ENCODE data around the gene BMP6. TPM values are rescaled to one million over a fixed set of nuclear protein-coding genes. Genes with fewer than 3 reads are reported as not detected.

Gene BMP6
- total RNA-seq, result 2.1 TPM

DNA sequence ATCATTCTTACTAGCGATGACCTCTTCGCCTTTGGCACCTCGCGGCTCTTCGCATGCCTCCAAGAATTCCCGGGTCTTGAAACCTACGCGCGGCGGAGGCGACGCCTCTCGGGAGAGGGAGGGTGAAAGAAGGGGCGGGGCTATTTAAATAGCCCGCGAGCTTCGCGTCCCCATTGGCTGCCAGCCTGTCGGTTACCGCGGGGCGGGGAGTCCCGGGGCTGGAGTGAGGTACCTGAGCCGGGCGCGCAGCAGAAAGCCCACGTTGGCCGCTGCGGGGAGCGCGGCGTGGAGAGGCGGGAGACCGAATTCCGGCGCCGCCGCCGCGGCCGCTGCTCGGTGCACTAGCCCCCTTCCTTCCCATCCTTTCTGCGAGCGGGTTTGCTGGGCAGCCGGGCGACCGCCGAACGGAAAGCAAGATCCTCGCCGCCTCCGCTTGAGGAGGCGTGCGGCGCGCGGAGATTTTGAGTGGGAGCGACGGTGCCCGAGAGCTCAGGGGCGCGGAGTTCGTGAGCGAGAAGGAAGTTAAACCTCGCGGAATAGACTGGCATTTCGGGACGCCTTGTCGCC, at the start of gene BMP6:
BMP6 (plus strand) TSS at position 251 of the 567 bp plus-strand sequence. CDS start 857 bp downstream, outside the sequence.
- Histone ChIP-seq H3K27ac (ENCODE audit: low read depth, low read length) (no peak within 1 kb of the TSS), H3K27me3 (ENCODE audit: control insufficient read depth in 3 of 3, insufficient read depth in 3 of 3, low read length in 3 of 3) (peaks cover 37 to 52% (median 47%) of the 10 kb centered on the region in 3 donors), H3K4me1 (ENCODE audit: control insufficient read depth in 3 of 3, insufficient read depth in 3 of 3, low read length in 3 of 3) (peaks cover 26 to 37% (median 31%) of the 10 kb centered on the region in 3 donors), H3K36me3 (ENCODE audit: control insufficient read depth in 3 of 3, insufficient read depth in 3 of 3, low read length in 3 of 3) (no peaks in the 10 kb centered on the region), H3K4me3 (ENCODE audit: low read length in 3 of 3) (peak within 1 kb of the TSS; percentile 68 to 72 (median 70)), H3K9ac (ENCODE audit: low read depth in 1 of 3, low read length in 3 of 3) (peak within 1 kb of the TSS in 2 of 3 donors; percentile 51 to 64), H3K9me3 (ENCODE audit: control insufficient read depth in 3 of 3, low read length in 3 of 3) (no peaks in the 10 kb centered on the region)

DNA sequence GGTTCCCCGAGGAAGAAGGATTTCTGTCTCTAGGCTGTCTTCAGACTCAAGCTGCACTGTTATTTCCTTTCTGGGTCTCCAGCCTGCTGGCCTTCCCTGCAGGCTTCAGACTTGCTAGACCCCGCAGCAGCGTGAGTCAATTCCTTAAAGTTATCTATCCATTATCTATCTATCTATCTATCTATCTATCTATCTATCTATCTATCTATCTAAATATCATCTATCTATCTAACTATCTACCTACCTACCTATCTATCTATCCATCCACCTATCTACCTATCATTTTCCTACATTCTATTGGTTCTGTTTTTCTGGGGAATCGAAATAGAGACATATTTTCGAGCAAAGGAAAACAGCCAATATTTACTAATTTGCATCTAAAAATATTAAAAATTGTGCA, 48.7 kb upstream of the BMP6 start:
- no peak overlapping the region for H3K4me3 ChIP-seq (ENCODE audit: low read length in 3 of 3)
- no peak overlapping the region for H3K27ac ChIP-seq (ENCODE audit: low read depth, low read length)
- H3K27me3 ChIP-seq (ENCODE audit: control insufficient read depth in 3 of 3, insufficient read depth in 3 of 3, low read length in 3 of 3), result peaks cover 9 to 15% (median 12%) of the 10 kb centered on the region in 3 donors
- H3K9me3 ChIP-seq (ENCODE audit: control insufficient read depth in 3 of 3, low read length in 3 of 3), result no peaks in the 10 kb centered on the region
- H3K4me1 ChIP-seq (ENCODE audit: control insufficient read depth in 3 of 3, insufficient read depth in 3 of 3, low read length in 3 of 3), result peaks cover 3 to 9% (median 3%) of the 10 kb centered on the region in 3 donors
- no peaks in the 10 kb centered on the region for H3K36me3 ChIP-seq (ENCODE audit: control insufficient read depth in 3 of 3, insufficient read depth in 3 of 3, low read length in 3 of 3)
- H3K9ac ChIP-seq (ENCODE audit: low read depth in 1 of 3, low read length in 3 of 3), result no peak overlapping the region

DNA sequence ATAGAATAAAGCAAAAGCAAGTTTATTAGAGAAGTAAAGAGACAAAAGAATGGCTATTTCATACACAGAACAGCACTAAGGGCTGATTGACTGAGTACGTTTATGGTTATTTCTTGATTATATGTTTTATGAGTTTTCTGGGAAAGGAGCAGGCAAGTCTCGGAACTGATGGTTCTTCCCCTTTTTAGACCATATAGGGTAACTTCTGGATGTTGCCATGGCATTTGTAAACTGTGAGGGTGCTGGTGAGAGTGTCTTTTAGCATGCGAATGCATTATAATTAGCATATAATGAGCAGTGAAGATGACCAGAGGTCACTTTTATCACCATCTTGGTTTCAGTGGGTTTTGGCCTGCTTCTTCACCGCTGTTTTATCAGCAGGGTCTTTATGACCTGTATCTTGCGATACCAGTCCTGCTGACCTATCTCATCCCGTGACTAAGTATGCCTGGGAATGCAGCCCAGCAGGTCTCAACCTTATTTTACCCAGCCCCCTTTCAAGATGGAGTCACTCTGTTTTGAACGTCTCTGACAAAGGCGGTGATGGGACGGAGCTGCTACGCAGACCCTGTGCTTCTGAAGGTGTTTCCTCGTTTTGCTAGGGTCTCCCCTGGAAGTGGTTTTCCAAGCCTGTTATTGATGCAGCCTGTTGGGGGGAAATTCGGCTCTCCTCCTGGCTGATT, 45.4 kb upstream of the BMP6 start:
- H3K27me3 ChIP-seq (ENCODE audit: control insufficient read depth in 3 of 3, insufficient read depth in 3 of 3, low read length in 3 of 3), result peaks cover 0 to 5% (median 4%) of the 10 kb centered on the region in 3 donors
- H3K4me3 ChIP-seq (ENCODE audit: low read length in 3 of 3), result no peak overlapping the region
- H3K9me3 ChIP-seq (ENCODE audit: control insufficient read depth in 3 of 3, low read length in 3 of 3), result no peaks in the 10 kb centered on the region
- no peak overlapping the region for H3K27ac ChIP-seq (ENCODE audit: low read depth, low read length)
- H3K9ac ChIP-seq (ENCODE audit: low read depth in 1 of 3, low read length in 3 of 3), result no peak overlapping the region
- no peaks in the 10 kb centered on the region for H3K36me3 ChIP-seq (ENCODE audit: control insufficient read depth in 3 of 3, insufficient read depth in 3 of 3, low read length in 3 of 3)
- H3K4me1 ChIP-seq (ENCODE audit: control insufficient read depth in 3 of 3, insufficient read depth in 3 of 3, low read length in 3 of 3), result no peaks in the 10 kb centered on the region

DNA sequence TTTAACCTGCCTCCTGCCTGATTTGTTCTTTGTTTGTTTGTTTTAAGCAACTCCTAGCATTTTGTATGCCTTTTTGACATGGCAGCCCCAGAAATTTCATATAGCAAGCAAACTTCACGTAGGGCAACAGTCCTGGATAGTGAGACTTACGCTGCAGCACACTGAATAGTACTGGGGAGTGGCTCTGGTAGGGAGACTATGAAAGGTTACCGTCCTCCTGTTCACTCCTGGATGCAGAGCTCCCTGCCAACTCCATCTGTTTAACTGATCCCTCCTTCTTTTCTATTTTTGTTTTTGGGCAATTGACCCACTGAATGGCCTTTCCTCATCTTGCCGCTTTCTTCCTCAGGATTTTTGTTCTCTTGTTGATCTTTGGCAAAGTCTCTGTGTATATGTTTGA, 44.5 kb upstream of the BMP6 start:
- no peaks in the 10 kb centered on the region for H3K9me3 ChIP-seq (ENCODE audit: control insufficient read depth in 3 of 3, low read length in 3 of 3)

DNA sequence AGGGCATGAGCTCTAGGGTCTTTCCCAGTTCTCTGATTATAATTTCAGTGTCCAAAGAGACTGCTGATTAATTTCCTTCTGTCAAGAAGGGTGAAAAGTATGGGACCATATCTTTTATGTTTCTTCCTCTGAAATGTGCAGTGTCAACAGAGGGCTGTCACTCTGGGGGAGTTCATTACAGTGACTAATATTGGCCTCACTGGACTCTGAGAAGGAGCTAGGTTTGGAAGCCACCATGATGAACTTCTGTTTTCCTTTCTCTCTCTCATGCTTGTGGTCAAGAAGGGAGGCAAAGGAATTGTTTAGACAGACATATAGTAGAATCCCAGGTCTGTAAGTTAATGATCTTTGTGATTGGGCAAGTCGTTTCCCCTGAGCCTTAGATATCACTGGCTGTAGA, 41.8 kb upstream of the BMP6 start:
- no peak overlapping the region for H3K27ac ChIP-seq (ENCODE audit: low read depth, low read length)
- H3K27me3 ChIP-seq (ENCODE audit: control insufficient read depth in 3 of 3, insufficient read depth in 3 of 3, low read length in 3 of 3), result peaks cover 0 to 5% (median 4%) of the 10 kb centered on the region in 3 donors

More for the DNA sequence above, 44.5 kb upstream of the BMP6 start:
- Histone ChIP-seq H3K27me3 (ENCODE audit: control insufficient read depth in 3 of 3, insufficient read depth in 3 of 3, low read length in 3 of 3) (peaks cover 0 to 5% (median 4%) of the 10 kb centered on the region in 3 donors), H3K36me3 (ENCODE audit: control insufficient read depth in 3 of 3, insufficient read depth in 3 of 3, low read length in 3 of 3) (no peaks in the 10 kb centered on the region), H3K27ac (ENCODE audit: low read depth, low read length) (no peak overlapping the region), H3K9ac (ENCODE audit: low read depth in 1 of 3, low read length in 3 of 3) (no peak overlapping the region), H3K4me1 (ENCODE audit: control insufficient read depth in 3 of 3, insufficient read depth in 3 of 3, low read length in 3 of 3) (no peaks in the 10 kb centered on the region), H3K4me3 (ENCODE audit: low read length in 3 of 3) (no peak overlapping the region)

DNA sequence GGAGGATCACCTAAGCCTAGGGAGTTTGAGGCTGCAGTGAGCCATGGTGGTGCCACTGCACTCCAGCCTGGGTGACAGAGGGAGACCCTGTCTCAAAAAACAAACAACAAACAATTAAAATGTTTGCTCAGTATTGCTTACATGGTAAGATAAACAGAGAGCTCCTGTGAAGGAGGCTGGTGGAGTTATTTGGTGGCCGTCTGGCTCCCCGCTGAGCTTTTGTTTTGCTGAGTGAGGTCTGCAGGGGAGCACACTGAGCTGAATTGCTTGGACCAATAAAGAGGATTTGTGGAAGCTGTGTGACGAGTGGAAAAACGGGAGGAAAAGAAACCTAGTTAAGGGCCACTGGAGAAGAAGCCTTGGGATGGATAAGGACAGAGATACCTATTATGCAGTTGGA, 41.1 kb upstream of the BMP6 start:
- H3K27ac ChIP-seq (ENCODE audit: low read depth, low read length), result no peak overlapping the region
- no peaks in the 10 kb centered on the region for H3K36me3 ChIP-seq (ENCODE audit: control insufficient read depth in 3 of 3, insufficient read depth in 3 of 3, low read length in 3 of 3)
- peaks cover 0 to 5% (median 4%) of the 10 kb centered on the region in 3 donors for H3K27me3 ChIP-seq (ENCODE audit: control insufficient read depth in 3 of 3, insufficient read depth in 3 of 3, low read length in 3 of 3)
- H3K9ac ChIP-seq (ENCODE audit: low read depth in 1 of 3, low read length in 3 of 3), result no peak overlapping the region
- no peak overlapping the region for H3K4me3 ChIP-seq (ENCODE audit: low read length in 3 of 3)
- H3K4me1 ChIP-seq (ENCODE audit: control insufficient read depth in 3 of 3, insufficient read depth in 3 of 3, low read length in 3 of 3), result no peaks in the 10 kb centered on the region
- no peaks in the 10 kb centered on the region for H3K9me3 ChIP-seq (ENCODE audit: control insufficient read depth in 3 of 3, low read length in 3 of 3)

More for the DNA sequence above, 41.8 kb upstream of the BMP6 start:
- Histone ChIP-seq H3K4me3 (ENCODE audit: low read length in 3 of 3) (no peak overlapping the region), H3K9ac (ENCODE audit: low read depth in 1 of 3, low read length in 3 of 3) (no peak overlapping the region), H3K36me3 (ENCODE audit: control insufficient read depth in 3 of 3, insufficient read depth in 3 of 3, low read length in 3 of 3) (no peaks in the 10 kb centered on the region), H3K9me3 (ENCODE audit: control insufficient read depth in 3 of 3, low read length in 3 of 3) (no peaks in the 10 kb centered on the region), H3K4me1 (ENCODE audit: control insufficient read depth in 3 of 3, insufficient read depth in 3 of 3, low read length in 3 of 3) (no peaks in the 10 kb centered on the region)

DNA sequence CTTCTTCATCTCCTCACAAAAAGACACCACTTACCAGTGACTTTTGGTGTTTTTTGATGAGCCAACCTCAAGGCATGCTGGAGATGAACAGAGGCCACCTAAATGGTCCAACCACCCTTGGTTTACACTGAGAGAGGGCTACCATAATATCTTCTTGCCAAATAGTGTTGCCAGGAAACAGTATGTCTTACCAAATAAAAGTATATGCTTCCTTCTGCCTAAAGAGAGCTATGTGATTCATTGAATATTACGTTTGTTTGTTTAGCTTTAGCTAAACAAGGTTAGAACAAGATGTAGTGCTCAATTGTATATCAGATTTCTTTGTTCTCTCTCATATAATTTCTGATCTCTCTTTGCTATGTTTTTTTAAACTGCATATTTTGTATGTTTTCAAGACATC, 40.6 kb upstream of the BMP6 start:
- no peaks in the 10 kb centered on the region for H3K9me3 ChIP-seq (ENCODE audit: control insufficient read depth in 3 of 3, low read length in 3 of 3)
- no peak overlapping the region for H3K27ac ChIP-seq (ENCODE audit: low read depth, low read length)
- H3K27me3 ChIP-seq (ENCODE audit: control insufficient read depth in 3 of 3, insufficient read depth in 3 of 3, low read length in 3 of 3), result peaks cover 0 to 8% (median 0%) of the 10 kb centered on the region in 3 donors
- H3K4me3 ChIP-seq (ENCODE audit: low read length in 3 of 3), result no peak overlapping the region
- no peaks in the 10 kb centered on the region for H3K4me1 ChIP-seq (ENCODE audit: control insufficient read depth in 3 of 3, insufficient read depth in 3 of 3, low read length in 3 of 3)
- no peaks in the 10 kb centered on the region for H3K36me3 ChIP-seq (ENCODE audit: control insufficient read depth in 3 of 3, insufficient read depth in 3 of 3, low read length in 3 of 3)
- H3K9ac ChIP-seq (ENCODE audit: low read depth in 1 of 3, low read length in 3 of 3), result no peak overlapping the region

DNA sequence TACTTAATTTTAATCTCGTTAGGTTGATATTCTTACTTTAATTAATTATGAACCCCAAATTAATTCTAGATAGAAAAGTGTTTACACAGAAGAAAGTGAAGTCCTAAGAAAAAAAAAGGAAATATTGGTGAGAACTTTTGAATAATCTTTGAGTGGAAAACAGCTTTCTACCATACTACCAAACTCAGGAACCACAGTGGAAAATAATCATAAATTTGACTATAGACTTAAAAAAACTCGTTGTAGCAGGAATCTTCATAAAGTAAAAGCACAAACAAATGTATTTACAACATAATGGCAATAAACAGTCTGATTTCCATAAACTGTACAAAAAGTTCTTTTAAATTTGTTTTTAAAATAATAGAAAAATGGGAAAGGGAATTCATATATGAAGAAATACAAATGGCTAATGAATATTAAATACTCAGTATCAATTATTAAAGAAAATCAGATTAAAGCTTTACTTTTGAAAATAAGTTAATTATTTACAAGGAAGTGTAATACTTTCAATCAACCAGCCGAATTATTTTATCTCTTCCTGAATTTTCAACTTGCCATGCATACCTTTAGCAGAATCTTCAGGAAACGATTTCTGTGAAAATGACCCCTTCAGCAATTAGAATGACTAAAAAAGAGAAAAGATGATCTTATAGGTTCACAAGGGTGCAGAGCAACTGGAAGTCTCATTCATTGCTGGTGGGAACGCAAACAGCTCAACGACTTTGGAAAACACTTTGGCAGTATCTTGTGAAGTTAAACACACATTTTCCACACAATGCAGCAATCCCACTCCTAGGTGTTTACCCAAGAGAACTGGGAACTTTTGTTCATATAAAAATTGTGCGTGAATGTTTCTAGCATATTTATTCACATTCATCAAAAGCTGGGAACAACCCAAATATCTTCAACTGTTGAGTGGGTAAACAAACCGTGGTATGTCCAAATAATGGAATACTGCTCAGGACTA, 38.5 kb upstream of the BMP6 start:
- Histone ChIP-seq H3K27me3 (ENCODE audit: control insufficient read depth in 3 of 3, insufficient read depth in 3 of 3, low read length in 3 of 3) (peaks cover 0 to 9% (median 2%) of the 10 kb centered on the region in 3 donors), H3K27ac (ENCODE audit: low read depth, low read length) (no peak overlapping the region), H3K9me3 (ENCODE audit: control insufficient read depth in 3 of 3, low read length in 3 of 3) (no peaks in the 10 kb centered on the region), H3K4me1 (ENCODE audit: control insufficient read depth in 3 of 3, insufficient read depth in 3 of 3, low read length in 3 of 3) (no peaks in the 10 kb centered on the region), H3K4me3 (ENCODE audit: low read length in 3 of 3) (no peak overlapping the region), H3K9ac (ENCODE audit: low read depth in 1 of 3, low read length in 3 of 3) (no peak overlapping the region), H3K36me3 (ENCODE audit: control insufficient read depth in 3 of 3, insufficient read depth in 3 of 3, low read length in 3 of 3) (no peaks in the 10 kb centered on the region)

DNA sequence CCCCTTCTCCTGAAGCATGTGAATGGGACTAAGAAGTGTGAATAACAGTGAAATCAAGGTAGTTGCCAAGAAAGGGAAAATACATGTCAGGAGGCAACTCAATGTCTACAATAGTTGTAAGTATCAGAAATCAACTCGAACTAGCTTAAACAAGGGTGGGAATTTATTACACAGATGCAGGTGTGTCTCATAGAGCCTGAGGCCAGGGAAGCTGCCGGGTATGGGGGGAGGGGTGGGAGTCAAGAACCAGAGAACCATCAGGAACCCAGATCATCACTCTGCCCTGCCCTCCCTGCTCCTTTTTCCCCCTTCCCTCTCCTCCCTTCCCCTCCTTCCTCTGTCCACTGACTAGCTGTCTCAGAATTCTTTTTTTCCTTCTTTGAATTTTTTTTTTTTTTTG, 34.9 kb upstream of the BMP6 start:
- no peak overlapping the region for H3K9ac ChIP-seq (ENCODE audit: low read depth in 1 of 3, low read length in 3 of 3)
- H3K4me1 ChIP-seq (ENCODE audit: control insufficient read depth in 3 of 3, insufficient read depth in 3 of 3, low read length in 3 of 3), result no peaks in the 10 kb centered on the region
- H3K36me3 ChIP-seq (ENCODE audit: control insufficient read depth in 3 of 3, insufficient read depth in 3 of 3, low read length in 3 of 3), result no peaks in the 10 kb centered on the region
- peaks cover 0 to 6% (median 2%) of the 10 kb centered on the region in 3 donors for H3K27me3 ChIP-seq (ENCODE audit: control insufficient read depth in 3 of 3, insufficient read depth in 3 of 3, low read length in 3 of 3)
- H3K9me3 ChIP-seq (ENCODE audit: control insufficient read depth in 3 of 3, low read length in 3 of 3), result no peaks in the 10 kb centered on the region
- H3K4me3 ChIP-seq (ENCODE audit: low read length in 3 of 3), result no peak overlapping the region
- H3K27ac ChIP-seq (ENCODE audit: low read depth, low read length), result no peak overlapping the region
